ENCODE measurements around the gene GRIP1.

The GRIP1 gene

DNA sequence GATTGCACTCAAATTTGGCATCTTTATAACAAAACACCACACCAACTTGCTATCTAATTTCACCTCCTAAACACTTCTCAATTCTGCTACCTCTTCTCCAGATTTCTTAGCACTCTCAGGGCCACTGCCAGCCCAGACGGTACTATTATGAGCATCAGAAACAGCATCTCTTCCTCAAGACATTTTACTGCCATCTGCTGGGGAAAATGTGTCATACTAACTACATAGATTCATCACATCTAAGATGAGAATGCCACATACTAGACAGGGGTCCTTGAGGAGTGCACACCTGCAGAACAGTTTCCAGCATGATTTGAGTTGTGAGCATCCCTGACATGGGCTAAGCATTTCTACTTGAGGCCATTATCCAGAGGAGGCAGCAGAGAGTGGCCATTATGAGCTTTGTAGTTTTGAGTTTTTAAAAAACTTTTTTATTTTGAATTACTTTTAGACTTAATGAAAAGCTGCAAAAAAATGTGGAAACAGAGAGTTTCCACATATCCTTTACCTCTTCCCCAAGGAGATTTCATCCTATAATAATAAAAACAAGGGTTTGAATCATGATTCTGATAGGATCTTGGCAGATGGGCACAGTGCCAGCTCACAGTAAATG is 15.1 kb upstream of the GRIP1 start:
- DNase-seq: peak; percentile 59

GRCh38 chr12:66692986-66693385 is 14.1 kb upstream of the GRIP1 start:
- no peak for DNase-seq

DNA sequence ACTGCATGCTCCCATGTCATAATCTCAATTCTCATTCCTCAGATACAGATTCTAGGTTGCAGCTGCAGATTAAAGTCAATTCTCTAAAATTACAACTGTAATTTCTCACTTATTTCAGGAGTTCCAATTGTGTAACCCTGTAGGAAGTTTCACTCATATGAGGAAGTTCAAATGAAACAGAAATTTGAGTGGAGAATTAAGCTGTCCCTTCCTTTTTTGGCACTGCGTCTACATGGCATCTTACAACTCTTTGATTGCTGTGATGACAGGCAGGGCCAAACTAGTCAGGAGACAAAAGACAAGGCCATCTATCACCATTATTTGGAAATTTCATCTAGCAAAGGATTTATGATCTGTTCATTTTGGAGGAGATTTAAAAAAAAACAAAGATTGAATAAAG is 13.3 kb upstream of the GRIP1 start:
- DNase-seq: no peak

DNA sequence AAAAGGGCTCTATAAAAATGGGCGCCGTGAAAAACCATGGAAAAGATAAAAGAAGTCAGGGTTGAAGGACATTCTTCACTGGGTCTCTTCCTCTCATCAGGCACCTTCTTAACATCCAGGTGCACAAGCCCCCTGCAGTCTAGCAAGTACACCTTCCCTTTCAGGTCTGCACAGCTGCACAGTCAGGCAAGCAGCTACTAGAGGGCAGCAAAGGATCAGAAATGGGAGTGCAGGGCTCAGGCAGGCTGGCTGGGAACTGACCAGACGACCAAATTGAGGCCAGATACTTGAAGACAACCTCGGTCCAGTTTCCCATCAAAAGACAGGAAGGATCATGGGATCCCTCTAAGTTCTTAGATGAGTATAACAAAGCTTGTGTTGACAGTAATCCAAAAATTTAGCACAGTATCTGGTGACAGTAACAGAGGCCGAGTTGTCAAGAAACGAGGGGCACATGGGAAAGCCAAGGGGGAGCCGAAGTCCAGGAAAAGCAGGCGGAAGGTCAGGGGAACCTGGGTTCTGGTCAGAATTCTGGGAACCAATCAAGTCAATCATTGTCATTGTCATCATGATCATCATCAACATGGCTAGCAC is 10.1 kb upstream of the GRIP1 start:
- no peak for DNase-seq

DNA sequence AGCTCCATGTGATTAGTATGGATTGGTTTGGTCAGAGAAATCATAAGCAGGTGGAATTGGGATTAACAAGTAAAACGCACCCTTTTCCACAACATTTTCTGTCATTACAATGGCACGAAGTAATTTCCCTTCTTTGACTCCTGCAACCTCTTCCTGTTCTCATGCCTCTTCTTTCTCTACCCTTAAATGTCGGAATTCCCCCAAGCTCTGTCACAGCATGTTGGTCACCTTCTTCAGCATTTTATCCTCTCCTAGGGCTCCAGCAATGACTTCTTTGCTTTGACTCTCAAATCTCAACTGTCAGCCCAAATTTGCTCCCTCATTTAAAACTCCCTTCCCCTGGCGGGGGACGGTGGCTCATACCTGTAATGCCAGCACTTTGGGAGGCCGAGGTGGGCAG is 5.3 kb upstream of the GRIP1 start:
- no peak for DNase-seq

- no peak for DNase-seq
These were observed 4.9 kb upstream of the GRIP1 start for GRCh38 chr12:66683822-66684221.

DNA sequence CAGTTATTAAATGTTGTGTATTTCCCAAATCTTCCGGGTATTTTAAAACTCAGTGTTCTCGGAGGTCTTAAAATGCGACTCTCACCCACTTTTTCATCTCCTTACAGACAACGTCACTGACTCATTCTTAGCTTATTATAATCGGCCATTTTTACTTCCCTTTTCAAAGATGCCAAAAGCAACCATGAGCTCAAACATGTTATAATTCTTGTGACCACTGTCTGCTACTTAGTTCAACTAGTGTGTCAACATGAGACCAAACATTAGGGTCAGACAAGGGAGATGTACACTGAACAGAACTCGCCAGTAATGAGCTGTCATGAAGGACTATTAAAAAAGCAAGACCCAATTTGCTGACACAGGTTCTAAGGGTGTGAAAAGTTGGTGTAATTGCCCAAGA is 4.2 kb upstream of the GRIP1 start:
- DNase-seq: no peak

DNA sequence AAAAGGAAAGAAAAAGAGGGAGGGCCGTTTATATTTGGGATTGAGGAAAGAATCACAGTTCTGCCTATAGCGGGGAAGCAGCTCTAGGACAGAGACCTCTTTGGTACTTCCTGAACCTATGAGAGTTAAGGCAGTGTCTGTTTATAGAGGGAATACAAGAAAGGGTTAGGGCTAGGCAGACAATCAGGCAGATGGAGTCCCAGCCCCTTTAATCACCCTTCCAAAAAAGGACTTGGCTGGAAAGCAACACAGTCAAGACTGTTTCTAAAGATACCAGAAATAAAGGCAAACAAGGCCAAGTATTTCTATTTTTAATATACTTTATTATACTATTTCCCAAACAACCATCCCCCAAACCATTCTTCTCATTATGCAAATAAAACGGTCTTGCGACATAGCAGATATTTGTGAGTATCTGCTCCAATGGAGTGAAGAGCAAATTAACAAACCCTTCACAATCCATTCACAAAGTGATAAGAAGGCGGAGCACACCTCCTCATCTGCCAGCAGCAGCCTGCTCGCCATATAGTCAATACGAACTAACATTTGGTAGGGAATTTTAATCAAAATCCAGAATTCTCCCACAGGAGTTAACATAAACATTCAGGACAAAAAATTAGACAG is 697 bp upstream of the GRIP1 start:
- no peak for DNase-seq

GRCh38 chr12:66676241-66676640 is 2.6 kb downstream of the GRIP1 start:
- DNase-seq: no peak

- no peak for DNase-seq
These were observed 4.3 kb downstream of the GRIP1 start for GRCh38 chr12:66674495-66675122.

DNA sequence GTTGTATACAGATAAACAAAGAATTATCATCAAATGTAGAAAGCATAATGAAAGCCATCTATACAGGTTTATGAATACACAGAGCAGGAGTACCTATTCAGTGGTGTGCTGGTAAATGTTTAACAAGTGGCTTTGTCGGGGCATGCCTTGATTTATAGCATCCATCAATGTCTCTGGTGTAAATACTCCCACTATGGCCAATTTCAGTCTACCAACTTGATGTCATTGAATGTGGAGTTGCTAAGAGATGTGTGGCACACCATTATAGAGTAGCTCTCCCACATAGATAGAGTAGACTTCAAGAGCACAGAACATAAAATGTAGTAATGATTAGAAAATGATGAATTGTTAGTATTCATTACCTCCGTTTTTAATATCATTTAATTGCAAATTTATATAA is 9.3 kb downstream of the GRIP1 start:
- no peak for DNase-seq

DNA sequence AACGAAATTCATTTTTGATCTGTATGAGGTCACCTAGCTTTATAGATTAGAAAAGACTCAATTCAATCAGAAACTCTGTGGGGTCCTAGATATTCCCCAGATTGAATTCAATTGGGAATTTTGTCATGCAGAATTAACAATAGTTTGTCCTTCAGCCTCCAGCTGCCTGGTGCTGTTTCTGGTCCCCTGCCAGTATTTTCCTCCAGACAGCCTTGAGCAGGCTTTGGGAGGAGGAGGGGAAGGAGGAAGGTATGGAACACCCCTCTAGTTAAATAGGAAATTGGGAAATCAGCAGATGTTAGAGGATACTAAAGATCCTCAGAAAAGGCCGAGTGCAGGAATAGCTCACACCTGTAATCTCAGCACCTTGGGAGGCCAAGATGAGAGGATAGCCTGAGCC is 10.6 kb downstream of the GRIP1 start:
- no peak for DNase-seq

DNA sequence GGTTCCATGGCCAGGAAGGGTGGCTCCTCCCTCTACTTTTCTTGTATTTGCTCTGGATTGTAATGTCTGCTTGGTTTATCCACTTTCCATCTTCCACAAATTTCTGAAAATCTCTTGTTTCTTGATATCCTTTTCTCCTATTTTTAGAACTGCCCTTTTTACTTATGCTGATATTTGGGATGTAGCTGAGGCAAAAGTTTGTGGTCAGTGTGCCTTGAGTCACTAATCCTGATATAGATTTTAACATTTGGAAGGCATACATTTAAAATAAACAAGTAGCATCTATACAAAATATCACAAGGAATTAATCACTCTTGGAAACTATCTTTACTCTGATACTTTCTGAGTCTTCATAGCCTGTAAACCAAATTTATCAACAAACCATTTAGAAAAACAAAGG is 11.0 kb downstream of the GRIP1 start:
- DNase-seq: no peak

- no peak for DNase-seq
These were observed 12.4 kb downstream of the GRIP1 start for GRCh38 chr12:66666481-66666880.

DNA sequence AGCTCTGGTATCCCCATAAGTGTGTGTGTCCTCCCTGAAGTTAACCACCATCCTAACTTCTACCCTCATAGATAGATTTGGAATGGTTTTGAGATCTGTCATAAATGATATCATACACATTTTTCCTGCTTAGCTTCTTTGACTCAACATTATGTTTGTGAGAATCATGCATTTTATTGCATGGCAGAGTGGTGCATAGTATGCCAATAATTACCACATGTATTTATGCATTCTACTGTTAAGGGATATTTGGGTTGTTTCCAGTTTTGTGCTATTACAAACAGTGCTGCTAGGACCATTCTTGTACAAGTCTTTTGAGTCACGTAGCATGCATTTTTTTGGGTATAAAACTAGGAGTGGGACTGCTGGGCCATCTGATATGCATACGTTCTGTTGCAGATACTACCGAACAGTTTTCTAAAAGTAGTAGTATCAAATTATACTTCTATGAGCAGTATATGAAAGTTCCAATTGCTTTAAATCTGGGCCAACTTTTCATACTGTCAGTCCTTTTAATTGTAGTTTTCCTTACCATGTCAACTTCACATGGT is 13.4 kb downstream of the GRIP1 start:
- DNase-seq: no peak

GRCh38 chr12:66664076-66664475 is 14.8 kb downstream of the GRIP1 start:
- no peak for DNase-seq

DNA sequence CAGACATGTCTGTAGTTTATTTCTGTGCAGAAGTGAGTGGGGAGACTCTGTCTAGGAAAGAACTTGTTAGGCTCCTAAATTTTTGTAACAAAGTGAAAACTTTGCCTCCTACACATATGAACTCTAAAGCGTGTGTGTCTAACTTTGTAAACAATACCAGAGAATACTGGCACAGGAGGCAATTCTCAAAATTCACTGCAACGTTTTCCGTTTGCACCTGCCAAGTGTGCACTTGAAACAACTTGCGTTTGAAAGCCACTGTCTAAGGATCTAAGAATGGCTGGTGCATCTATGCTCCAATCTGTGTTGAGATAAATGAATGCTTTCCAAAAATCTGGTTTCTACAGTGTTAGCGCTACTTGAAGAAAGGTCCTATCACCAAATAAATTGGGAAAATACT is 15.3 kb downstream of the GRIP1 start:
- DNase-seq: no peak

GRCh38 chr12:66662729-66663128 is 16.1 kb downstream of the GRIP1 start:
- peak; percentile 8 for DNase-seq

DNA sequence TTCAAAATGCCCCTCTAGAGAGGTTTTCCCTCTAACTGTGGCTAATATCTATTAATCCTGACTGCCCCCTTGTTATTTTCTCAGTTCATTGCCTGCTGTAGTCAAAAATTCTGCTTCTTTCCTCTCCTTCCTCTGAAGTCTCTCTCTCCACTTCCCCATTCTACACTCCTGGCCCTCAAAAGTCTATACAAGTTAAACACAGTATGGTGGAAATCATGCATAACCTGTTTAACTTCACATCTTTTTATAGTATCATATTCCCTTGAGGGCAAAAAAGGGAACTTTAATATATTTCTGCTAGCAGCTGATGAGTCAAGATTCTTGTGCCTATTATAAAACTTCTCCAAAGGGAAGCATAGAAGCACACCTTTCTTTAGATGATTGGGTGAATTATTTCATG is 16.7 kb downstream of the GRIP1 start:
- no peak for DNase-seq

DNA sequence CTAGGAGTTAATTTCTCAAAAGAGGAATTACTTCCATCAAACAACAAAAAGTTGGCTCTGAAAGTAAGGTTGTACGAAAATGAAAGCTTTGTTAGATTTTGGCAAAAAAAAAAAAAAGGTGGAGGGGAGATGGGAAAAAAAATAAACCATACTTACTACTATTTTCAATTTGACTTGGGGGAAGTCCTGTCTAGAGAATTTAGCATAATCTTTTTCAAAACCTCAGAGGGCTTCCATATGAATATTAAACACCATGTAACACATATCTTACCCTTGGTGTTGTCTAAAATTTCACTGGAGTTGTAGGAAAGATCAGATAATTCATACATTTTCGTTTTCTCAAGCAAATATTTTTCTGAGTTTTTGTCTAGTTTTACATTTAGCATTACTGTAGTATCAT is 17.5 kb downstream of the GRIP1 start:
- no peak for DNase-seq

GRCh38 chr12:66653796-66654195 is 25.1 kb downstream of the GRIP1 start:
- DNase-seq: no peak

- no peak for DNase-seq
These were observed 30.7 kb downstream of the GRIP1 start for GRCh38 chr12:66648033-66648735.

GRCh38 chr12:66647034-66647691 is 31.7 kb downstream of the GRIP1 start:
- peak; percentile 54 for DNase-seq

All from amniotic stem cell (primary cell).